Endothelial cell of umbilical vein (primary cell): ENCODE data around the gene INSIG2. TPM values are rescaled to one million over a fixed set of nuclear protein-coding genes. Genes with fewer than 3 reads are reported as not detected.

Experiments used
- BruUV-seq: library from RNA; stranded (reverse); fragments of 400-500 nt; replicated peaks from 2 replicates; lab custom pipeline; 2021; lab: Mats Ljungman, UMichigan
- CTCF ChIA-PET: fragments of 300-600, 350-600 bp; sonication (Branson Sonifier 250); formaldehyde crosslinking; loops from one replicate; lab custom pipeline; 2021; ENCODE audit warnings: antibody characterized with exemption, inconsistent platforms; lab: Charles Lee
- POLR2A ChIA-PET: fragments of 300-600, 350-600 bp; sonication (Branson Sonifier 250); formaldehyde crosslinking; loops from one replicate; lab custom pipeline; 2021; ENCODE audit warnings: antibody characterized with exemption, inconsistent platforms; lab: Charles Lee
- DNase-seq: peaks from one replicate; pipeline ENCODE4 v3.0.0-alpha.2; 2011; ENCODE audit warnings: low read depth, low spot score
- FAIRE-seq: peaks from 2 replicates; lab custom pipeline; 2011; peaks lifted over from hg19 to GRCh38; lab: Jason Lieb, UNC
- H2AFZ ChIP-seq: 2 replicates; pipeline ENCODE4 v1.6.0; 2012; ENCODE audit warnings: low read depth, low read length, control low read depth, inconsistent platforms
- H3K27ac ChIP-seq: 2 replicates; pipeline ENCODE4 v1.5.1; 2011; ENCODE audit warnings: low read depth, mild to moderate bottlenecking, control low read depth, low read length, moderate library complexity; ENCODE audit not compliant: insufficient read depth
- H3K27me3 ChIP-seq, 2 experiments: 2 replicates each; pipeline versions ENCODE4 v1.6.0 to v1.6.1; 2011; ENCODE audit warnings: low read length in 2 of 2, mixed read lengths in 1 of 2; ENCODE audit not compliant: control insufficient read depth in 2 of 2, insufficient read depth in 2 of 2
- H3K36me3 ChIP-seq, 2 experiments: 2 replicates in 1 of 2; 3 replicates in 1 of 2; pipeline ENCODE4 v1.5.1; 2011; ENCODE audit warnings: low read length in 2 of 2, mild to moderate bottlenecking in 1 of 2, moderate library complexity in 1 of 2; ENCODE audit not compliant: control insufficient read depth in 2 of 2, insufficient read depth in 2 of 2; ENCODE audit errors: extremely low read depth in 1 of 2
- H3K4me1 ChIP-seq: 3 replicates; pipeline ENCODE4 v1.5.1; 2011; ENCODE audit warnings: mild to moderate bottlenecking, low read length; ENCODE audit not compliant: control insufficient read depth, insufficient read depth; ENCODE audit errors: extremely low read depth
- H3K4me2 ChIP-seq: 2 replicates; pipeline ENCODE4 v1.6.1; 2011; ENCODE audit warnings: low read length, control low read depth, mixed read lengths; ENCODE audit not compliant: insufficient read depth
- H3K4me3 ChIP-seq, 3 experiments: fragments of 200-600 bp in 1 of 3; sonication (generic), shearing (Covaris generic) in 1 of 3; replicated peaks in 1 of 3; 2 replicates each; pipeline ENCODE4 v1.5.1; 2011 to 2016; ENCODE audit warnings: control low read depth in 3 of 3, low read length in 3 of 3, mild to moderate bottlenecking in 2 of 3, inconsistent platforms in 1 of 3, low read depth in 1 of 3, moderate library complexity in 1 of 3; ENCODE audit not compliant: insufficient read depth in 1 of 3
- H3K79me2 ChIP-seq: 2 replicates; pipeline ENCODE4 v1.6.0; 2012; ENCODE audit warnings: low read length, inconsistent platforms; ENCODE audit not compliant: control insufficient read depth, insufficient read depth
- H3K9ac ChIP-seq: replicated peaks from 2 replicates; pipeline ENCODE3; 2011; ENCODE audit warnings: low read length, control low read depth; ENCODE audit not compliant: insufficient read depth; ENCODE audit errors: extremely low read depth
- H3K9me1 ChIP-seq: replicated peaks from 3 replicates; pipeline ENCODE4 v1.6.0; 2011; ENCODE audit warnings: mild to moderate bottlenecking, low read length; ENCODE audit not compliant: control insufficient read depth, insufficient read depth; ENCODE audit errors: extremely low read depth
- H3K9me3 ChIP-seq: replicated peaks from 2 replicates; pipeline ENCODE4 v1.5.1; 2012; ENCODE audit warnings: low read length, inconsistent platforms; ENCODE audit not compliant: control insufficient read depth, insufficient read depth
- H4K20me1 ChIP-seq: replicated peaks from 2 replicates; pipeline ENCODE3; 2011; ENCODE audit warnings: mild to moderate bottlenecking, low read length; ENCODE audit not compliant: control insufficient read depth, insufficient read depth; ENCODE audit errors: extremely low read depth
- CTCF ChIP-seq, 2 donors: IDR thresholded peaks; 1 replicate in 1 of 2; 2 replicates in 1 of 2; pipeline ENCODE4 v1.5.1; 2011; ENCODE audit warnings: low read length in 2 of 2, mild to moderate bottlenecking in 2 of 2, moderate library complexity in 2 of 2, control low read depth in 1 of 2, inconsistent platforms in 1 of 2, low read depth in 1 of 2; ENCODE audit not compliant: insufficient read depth in 1 of 2; ENCODE audit errors: extremely low read depth in 1 of 2
- EZH2 ChIP-seq: IDR thresholded peaks from 2 replicates; pipeline ENCODE4 v1.6.1; 2012; ENCODE audit warnings: borderline replicate concordance, low read depth, mild to moderate bottlenecking, moderate library complexity, low read length, inconsistent platforms; ENCODE audit not compliant: severe bottlenecking
- FOS ChIP-seq: IDR thresholded peaks from 2 replicates; pipeline ENCODE4 v1.6.1; 2011; ENCODE audit warnings: mild to moderate bottlenecking, low read length, moderate library complexity, borderline replicate concordance; ENCODE audit not compliant: insufficient read depth
- GATA2 ChIP-seq: IDR thresholded peaks from 2 replicates; pipeline ENCODE4 v1.7.0; 2011; ENCODE audit warnings: low read depth, mild to moderate bottlenecking, moderate library complexity, mixed read lengths, low read length; ENCODE audit not compliant: insufficient read length, insufficient read depth
- JUN ChIP-seq: IDR thresholded peaks from 2 replicates; pipeline ENCODE4 v1.6.1; 2011; ENCODE audit warnings: borderline replicate concordance, low read depth; ENCODE audit not compliant: insufficient read length, insufficient read depth
- MAX ChIP-seq: IDR thresholded peaks from 2 replicates; pipeline ENCODE4 v1.6.1; 2011; ENCODE audit not compliant: insufficient read depth, insufficient read length
- MYC ChIP-seq: IDR thresholded peaks from one replicate; pipeline ENCODE4 v1.6.1; 2011; ENCODE audit warnings: mild to moderate bottlenecking, low read depth, low read length
- POLR2A ChIP-seq: IDR thresholded peaks from 2 replicates; pipeline ENCODE4 v1.6.1; 2012; ENCODE audit warnings: low read depth, mild to moderate bottlenecking, control low read depth, low read length
- POLR2AphosphoS5 ChIP-seq: IDR thresholded peaks from 2 replicates; pipeline ENCODE4 v1.6.1; 2012; ENCODE audit warnings: low read depth, mild to moderate bottlenecking, control low read depth, low read length, moderate library complexity; ENCODE audit not compliant: insufficient read depth
- dilution Hi-C: fragments of 300-500 bp; cut with MboI; formaldehyde crosslinking; loops from one replicate; pipeline ENCODE4 v1.15.0; 2019; ENCODE audit warnings: low sequenced_read_pairs; ENCODE audit not compliant: extremely low pct_ligation_motif_present
- intact Hi-C: fragments of 100-400 bp; cut with micrococcal nuclease; formaldehyde crosslinking; loops from one replicate; pipeline ENCODE4 v1.10.0; 2022
- polyA plus RNA-seq, 4 experiments: library from polyadenylated mRNA; depleted of rRNA in 3 of 4; stranded (reverse) in 3 of 4; unstranded in 1 of 4; fragments of >200 nt; gene quantifications; 2 replicates each; pipeline versions ENCODE4 v1.2.1 to v1.2.3, GENCODE V29; 2011 to 2012; ENCODE audit warnings: missing spikeins in 1 of 4
- total RNA-seq: library from RNA; stranded (reverse); gene quantifications from 2 replicates; pipeline ENCODE4 v1.2.3, GENCODE V29; 2021

Gene INSIG2
- total and polyA plus RNA-seq, 2 donors (not counting 3 experiments of a cell fraction or from before 2014, with no cell fraction given): 24.1 to 26.9 TPM

- H4K20me1 ChIP-seq: no peaks in the 10 kb centered on the region
- intact Hi-C loops: no loop called here
- no peaks in the 10 kb centered on the region for H3K9me1 ChIP-seq
- no peaks in the 10 kb centered on the region for H3K27me3 ChIP-seq
- no peak for FAIRE-seq
- H3K79me2 ChIP-seq: no peaks in the 10 kb centered on the region
- CTCF ChIA-PET: interaction anchor here (1.1 to 3.0 kb wide), 4 partner anchors 35 to 101 kb away, joined by 3 to 13 read pairs (median 4); no protein-coding TSS in a partner anchor
- no peak overlapping the region for H2AFZ ChIP-seq
- no peaks in the 10 kb centered on the region for H3K36me3 ChIP-seq
- no peak overlapping the region for H3K9ac ChIP-seq
- no peak for DNase-seq
- no TSS peak for BruUV-seq
- peak overlapping the region; percentile 62 for H3K27ac ChIP-seq
- no peaks in the 10 kb centered on the region for H3K9me3 ChIP-seq
- no peak overlapping the region for H3K4me2 ChIP-seq
- dilution Hi-C loops: no loop called here
- H3K4me3 ChIP-seq: no peak overlapping the region
- H3K4me1 ChIP-seq: peaks cover 15% of the 10 kb centered on the region
- TF ChIP-seq MAX (no peak), GATA2 (no peak), JUN (no peak), POLR2AphosphoS5 (no peak), CTCF (IDR thresholded peaks at IDR 0.05; ENCODE audit: extremely low read depth in 1 of 2, insufficient read depth in 1 of 2, low read depth in 1 of 2, low read length in 2 of 2) (no peak), POLR2A (no peak), FOS (no peak), MYC (no peak), EZH2 (no peak)
- POLR2A ChIA-PET: no interaction called here
These were observed 36.1 kb downstream of the INSIG2 start for GRCh38 chr2:118124288-118124891.
